Subcutaneous adipose tissue (tissue), 4 donors: ENCODE results near the gene TMPRSS12. TPM values are rescaled to one million over a fixed set of nuclear protein-coding genes. Genes with fewer than 3 reads are reported as not detected.

Experiments used
- CTCF ChIP-seq: fragments of 450-650 bp; IDR thresholded peaks from one replicate; pipeline ENCODE4 v1.5.1; 2016; ENCODE audit warnings: low read depth, mild to moderate bottlenecking, control low read depth, antibody characterized with exemption, moderate library complexity
- small RNA-seq: library from RNA; depleted of rRNA; stranded (forward); fragments of <200 nt; gene quantifications from one replicate; pipeline ENCODE3, GENCODE V24; 2016
- total RNA-seq, 4 donors: library from RNA; depleted of rRNA; stranded (reverse); fragments of >200 nt; gene quantifications; one replicate each; pipeline ENCODE4 v1.1.0, GENCODE V29; 2016

Gene TMPRSS12
- total RNA-seq, 4 donors from 2014 or later = not detected

- TF ChIP-seq CTCF = no peak
Observed at GRCh38 chr12:50936821-50937530, 94.2 kb downstream of the TMPRSS12 start.

Small RNAs within 50 kb of the gene (small RNA-seq; reads per million reads assigned to genes)
- gene AC013244.2 (not detected), gene RN7SL519P (not detected)

Other genes starting within 250 kb of the TMPRSS12 start
- 10 to 100 TPM; 19.2 to 35.4 (median 22.1) TPM for gene ATF1, start 78.8 kb upstream of the TMPRSS12 start, total RNA-seq
- gene HIGD1C, start 109.6 kb downstream of the TMPRSS12 start, total RNA-seq = not detected
- gene SLC11A2, start 183.5 kb downstream of the TMPRSS12 start, total RNA-seq = 10 to 100 TPM; 43.3 to 64.8 (median 50.8) TPM
- gene LETMD1, start 205.4 kb downstream of the TMPRSS12 start, total RNA-seq = 10 to 100 TPM; 69.6 to 89.3 (median 80.9) TPM
- 10 to 100 TPM; 19.9 to 23.6 (median 21.5) TPM for gene CSRNP2, start 240.7 kb downstream of the TMPRSS12 start, total RNA-seq